ENCODE data around the gene PPP2R2C. TPM values are rescaled to one million over a fixed set of nuclear protein-coding genes. Genes with fewer than 3 reads are reported as not detected.
A peak's percentile ranks its signal among the peaks of the same experiment; 100 is the strongest.

Gene PPP2R2C
- total and polyA plus RNA-seq, 5 experiments from 2014 or later, result not detected

DNA sequence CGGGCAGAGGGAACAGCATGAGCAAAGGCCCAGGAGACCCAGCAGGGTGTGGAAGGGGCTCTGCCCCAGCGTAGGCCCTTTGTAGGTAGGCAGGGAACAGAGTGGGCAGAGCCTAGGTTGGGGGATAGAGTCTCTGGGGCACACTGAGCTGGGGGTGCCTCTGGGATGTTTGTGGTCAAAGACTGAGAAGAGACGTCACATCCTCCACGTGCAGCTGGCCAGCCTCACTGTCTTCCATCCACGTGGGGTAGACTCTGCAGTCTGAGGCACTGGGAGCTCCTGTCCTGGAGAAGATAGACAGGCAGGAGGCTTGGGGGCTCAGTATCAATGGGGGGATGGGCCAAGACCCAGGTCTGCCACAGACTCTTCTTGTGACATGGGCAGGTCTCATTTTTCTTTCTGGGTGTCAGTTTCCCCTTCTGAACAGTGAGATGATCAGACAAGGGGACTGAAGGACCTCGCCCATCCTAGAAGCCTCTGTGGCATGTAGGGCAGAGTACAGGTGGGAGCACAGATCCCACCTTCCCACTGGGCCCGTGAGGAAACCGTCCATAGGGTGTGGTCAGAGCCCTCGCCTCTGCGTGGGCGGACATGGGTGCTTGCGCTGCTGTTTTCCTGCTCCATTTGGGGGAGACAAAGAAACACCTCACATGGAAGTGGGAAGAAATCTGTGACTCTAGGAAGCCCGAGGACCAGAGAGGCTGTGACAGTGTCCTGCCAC, 179.9 kb downstream of the PPP2R2C start:
- POLR2A ChIA-PET, result no interaction called here
- Mint-ChIP-seq H3K9me3 (no peaks in the 10 kb centered on the region), H3K27me3 (no peaks in the 10 kb centered on the region), H3K36me3 (peaks cover 0 to 13% (median 4%) of the 10 kb centered on the region in 3 donors), H3K4me3 (no peak overlapping the region), H3K27ac (no peak overlapping the region), H3K4me1 (peaks cover 0 to 7% (median 0%) of the 10 kb centered on the region in 4 donors)
- no peak for ATAC-seq
- DNase-seq, result no peak

DNA sequence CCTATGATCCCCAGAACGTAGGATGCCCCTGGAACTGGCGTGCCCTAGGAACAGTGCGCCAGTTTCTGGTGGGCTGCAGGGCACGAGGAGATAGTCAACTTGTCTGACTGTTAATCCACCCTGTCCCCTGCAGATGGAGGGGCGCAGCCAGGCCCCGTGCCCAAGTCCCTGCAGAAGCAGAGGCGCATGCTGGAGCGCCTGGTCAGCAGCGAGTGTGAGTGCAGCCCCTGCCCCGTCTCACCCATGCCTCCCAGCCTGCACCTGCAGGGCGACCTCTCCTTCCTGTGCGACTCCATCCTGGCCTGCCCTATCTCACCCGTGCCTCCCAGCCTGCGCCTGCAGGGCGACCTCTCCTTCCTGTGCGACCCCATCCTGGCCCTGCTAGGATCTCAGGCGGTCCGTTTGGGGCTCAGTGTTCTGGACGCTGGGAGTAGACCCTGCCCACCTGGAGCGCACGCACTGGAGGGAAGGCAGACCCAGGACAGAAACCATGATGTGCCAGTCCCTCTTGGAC, 180.6 kb downstream of the PPP2R2C start:
- DNase-seq (no peak), ATAC-seq (no peak)
- no peaks in the 10 kb centered on the region for H3K9me3 Mint-ChIP-seq
- peaks cover 0 to 10% (median 4%) of the 10 kb centered on the region in 3 donors for H3K36me3 Mint-ChIP-seq
- H3K4me3 Mint-ChIP-seq, result no peak overlapping the region
- H3K27ac Mint-ChIP-seq, result no peak overlapping the region
- H3K27me3 Mint-ChIP-seq, result no peaks in the 10 kb centered on the region
- peaks cover 0 to 7% (median 0%) of the 10 kb centered on the region in 4 donors for H3K4me1 Mint-ChIP-seq
- POLR2A ChIA-PET, result no interaction called here

DNA sequence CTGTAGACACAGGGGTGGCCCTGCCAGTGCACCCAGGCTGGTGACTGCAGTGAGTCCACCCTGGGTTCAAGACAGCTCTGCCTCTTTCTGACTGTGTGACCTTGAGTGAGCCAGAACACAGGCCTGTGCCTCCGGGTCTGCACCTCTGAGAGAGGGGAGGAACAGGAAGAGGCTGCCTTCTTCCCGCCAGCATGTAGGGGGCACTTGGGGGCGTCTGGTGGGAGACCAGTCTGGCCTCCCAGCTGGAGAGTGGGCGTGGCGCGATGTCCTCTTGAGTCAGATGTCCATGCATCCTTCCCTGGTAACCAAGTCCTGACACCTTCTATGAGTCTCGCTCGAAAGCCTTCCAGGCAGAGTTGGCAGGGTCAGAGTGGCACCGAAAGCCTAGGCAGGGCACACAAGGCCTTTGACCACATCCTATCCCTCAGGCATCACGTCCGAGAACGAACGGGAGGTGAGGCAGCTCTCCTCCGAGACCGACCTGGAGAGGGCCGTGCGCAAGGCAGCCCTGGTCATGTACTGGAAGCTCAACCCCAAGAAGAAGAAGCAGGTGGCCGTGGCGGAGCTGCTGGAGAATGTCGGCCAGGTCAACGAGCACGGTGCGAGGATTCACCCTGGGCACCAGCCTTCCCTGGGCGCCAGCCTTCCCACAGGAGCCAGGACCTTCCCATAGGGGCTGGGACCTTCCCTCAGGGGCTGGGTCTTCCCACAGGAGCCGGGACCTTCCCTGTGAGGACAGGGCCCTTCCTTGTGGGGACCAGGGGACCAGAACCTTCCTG, 181.5 kb downstream of the PPP2R2C start:
- Mint-ChIP-seq H3K9me3 (no peaks in the 10 kb centered on the region), H3K27me3 (no peaks in the 10 kb centered on the region), H3K27ac (no peak overlapping the region), H3K36me3 (peaks cover 0 to 10% (median 4%) of the 10 kb centered on the region in 3 donors), H3K4me3 (no peak overlapping the region), H3K4me1 (peaks cover 0 to 7% (median 0%) of the 10 kb centered on the region in 4 donors)
- POLR2A ChIA-PET, result no interaction called here
- ATAC-seq (no peak), DNase-seq (no peak)

DNA sequence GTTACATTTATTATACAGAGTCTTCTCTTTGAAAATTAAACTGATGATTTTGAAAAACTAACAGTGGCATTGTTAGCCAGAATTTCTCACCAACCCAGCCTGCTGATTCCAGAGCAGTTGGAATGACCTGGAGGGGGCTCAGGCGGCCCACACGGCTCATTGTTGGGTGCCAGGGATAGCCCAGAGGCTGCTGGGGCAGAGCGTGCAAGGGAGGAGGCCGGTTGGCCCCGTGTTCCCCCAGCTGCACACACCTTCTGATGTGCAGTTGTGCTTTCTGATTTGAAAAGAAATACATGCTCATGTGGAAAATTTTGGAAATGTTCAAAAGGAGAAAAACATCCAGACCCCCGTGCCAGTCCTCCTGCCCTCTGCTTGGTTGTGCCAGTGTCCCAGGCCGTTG, 182.2 kb downstream of the PPP2R2C start:
- Mint-ChIP-seq H3K27ac (no peak overlapping the region), H3K4me3 (no peak overlapping the region), H3K36me3 (peaks cover 0 to 8% (median 4%) of the 10 kb centered on the region in 3 donors), H3K27me3 (no peaks in the 10 kb centered on the region), H3K4me1 (peaks cover 0 to 7% (median 0%) of the 10 kb centered on the region in 4 donors), H3K9me3 (no peaks in the 10 kb centered on the region)
- POLR2A ChIA-PET, result no interaction called here
- no peak for DNase-seq
- no peak for ATAC-seq

DNA sequence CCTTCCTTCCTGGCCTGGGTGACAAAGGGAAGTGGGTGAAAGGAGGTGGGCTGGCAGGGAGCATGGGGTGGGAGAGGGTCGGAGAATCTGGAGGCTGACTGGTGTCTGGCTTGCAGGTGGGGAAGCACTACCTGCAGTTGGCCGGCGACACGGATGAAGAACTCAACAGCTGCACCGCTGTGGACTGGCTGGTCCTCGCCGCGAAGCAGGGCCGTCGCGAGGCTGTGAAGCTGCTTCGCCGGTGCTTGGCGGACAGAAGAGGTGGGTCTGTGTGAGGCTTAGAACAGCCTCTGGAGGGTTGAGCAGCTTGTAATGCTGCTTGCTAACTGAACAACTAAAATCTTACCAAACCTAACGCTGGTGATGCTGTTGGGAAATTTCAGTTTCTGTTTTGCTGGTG, 183.5 kb downstream of the PPP2R2C start:
- peaks cover 0 to 2% (median 0%) of the 10 kb centered on the region in 4 donors for H3K4me1 Mint-ChIP-seq
- no peaks in the 10 kb centered on the region for H3K27me3 Mint-ChIP-seq
- POLR2A ChIA-PET, result no interaction called here
- H3K4me3 Mint-ChIP-seq, result no peak overlapping the region
- peak overlapping the region in 1 of 10 donors; percentile 31 for H3K27ac Mint-ChIP-seq
- H3K9me3 Mint-ChIP-seq, result no peaks in the 10 kb centered on the region
- no peak for DNase-seq
- no peak for ATAC-seq
- H3K36me3 Mint-ChIP-seq, result peaks cover 0 to 4% (median 4%) of the 10 kb centered on the region in 3 donors

DNA sequence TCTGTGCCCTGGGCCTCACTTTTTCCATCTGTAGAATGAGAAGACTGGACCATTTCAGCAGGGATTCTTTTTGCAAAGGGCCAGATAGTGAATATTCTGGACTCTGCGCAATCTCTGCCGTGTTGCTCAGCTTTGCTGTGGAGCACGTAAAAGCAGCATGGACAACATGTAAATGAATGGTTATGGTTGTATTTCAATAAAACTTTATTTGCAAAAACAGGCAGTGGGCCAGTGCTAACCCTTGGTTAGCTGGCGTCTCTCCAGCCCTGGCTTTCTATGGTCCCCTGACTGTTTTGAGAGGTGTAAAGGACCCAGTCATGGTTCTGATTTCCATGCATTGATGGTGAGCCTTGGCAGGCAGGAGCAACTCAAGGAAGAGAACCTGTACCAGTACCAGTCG, 184.1 kb downstream of the PPP2R2C start:
- Mint-ChIP-seq H3K36me3 (peaks cover 0 to 4% (median 4%) of the 10 kb centered on the region in 3 donors), H3K9me3 (no peaks in the 10 kb centered on the region), H3K27me3 (no peaks in the 10 kb centered on the region), H3K4me1 (peaks cover 0 to 2% (median 0%) of the 10 kb centered on the region in 4 donors), H3K4me3 (no peak overlapping the region), H3K27ac (no peak overlapping the region)
- no peak for ATAC-seq
- DNase-seq, result no peak
- POLR2A ChIA-PET, result no interaction called here

DNA sequence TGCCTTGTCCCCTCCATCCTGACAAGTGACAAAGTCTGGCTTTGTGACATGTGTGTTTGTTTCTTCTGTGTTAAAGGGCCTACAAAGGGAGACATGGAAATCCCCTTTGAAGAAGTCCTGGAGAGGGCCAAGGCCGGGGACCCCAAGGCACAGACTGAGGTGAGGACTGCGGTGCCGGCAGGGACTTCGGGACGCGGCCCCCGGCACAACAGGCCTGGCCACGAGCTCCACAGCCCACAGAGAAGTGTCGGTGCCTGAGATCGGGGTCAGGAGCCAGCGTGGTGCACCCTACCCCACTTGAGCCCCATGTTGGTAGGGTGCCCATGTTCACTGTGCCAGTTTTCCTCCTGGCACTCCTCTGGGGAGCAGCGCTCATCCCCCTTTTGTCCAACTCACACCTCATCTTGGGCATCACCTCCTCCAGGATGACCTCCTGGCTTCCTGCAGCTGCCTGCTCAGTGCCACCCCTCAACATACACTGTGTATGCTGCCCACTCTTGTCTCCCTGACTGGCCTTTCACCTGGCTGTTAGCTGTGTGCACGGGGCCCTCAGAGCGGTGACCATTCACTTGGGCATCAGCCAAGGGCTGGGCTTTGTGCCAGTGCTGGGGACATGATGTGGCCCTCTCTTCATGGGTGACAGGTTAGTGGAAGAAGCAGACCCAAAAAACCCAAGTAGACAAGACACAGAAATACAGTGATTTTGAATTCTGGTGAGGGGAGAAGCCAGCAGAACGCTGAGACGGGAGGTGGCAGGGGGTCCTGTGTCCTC, 185.2 kb downstream of the PPP2R2C start:
- peaks cover 0 to 1% (median 0%) of the 10 kb centered on the region in 4 donors for H3K4me1 Mint-ChIP-seq
- POLR2A ChIA-PET, result no interaction called here
- no peak overlapping the region for H3K4me3 Mint-ChIP-seq
- DNase-seq, result no peak
- H3K36me3 Mint-ChIP-seq, result peaks cover 0 to 4% (median 4%) of the 10 kb centered on the region in 3 donors
- no peak for ATAC-seq
- no peaks in the 10 kb centered on the region for H3K9me3 Mint-ChIP-seq
- no peak overlapping the region for H3K27ac Mint-ChIP-seq
- H3K27me3 Mint-ChIP-seq, result no peaks in the 10 kb centered on the region

DNA sequence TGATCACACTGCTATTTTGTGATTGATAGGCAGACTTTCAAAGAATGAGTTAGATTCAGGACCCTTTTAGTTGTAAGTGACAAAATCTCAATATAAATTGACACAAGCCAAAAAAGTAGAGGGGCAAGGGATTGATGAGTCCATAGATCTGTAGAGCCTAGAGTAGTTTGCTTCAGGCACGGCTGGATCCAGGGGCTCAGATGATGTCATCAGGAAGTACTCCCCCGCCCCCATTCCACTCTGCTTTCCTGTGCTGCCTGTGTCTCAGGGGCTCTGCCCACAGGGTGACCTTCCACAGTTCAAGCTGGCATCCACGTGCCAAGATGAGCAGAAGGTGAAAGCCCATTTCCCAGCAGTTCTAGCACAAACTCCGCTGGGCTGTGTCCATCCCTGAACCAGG, 189.1 kb downstream of the PPP2R2C start:
- ATAC-seq, result no peak
- no peak overlapping the region for H3K4me3 Mint-ChIP-seq
- H3K9me3 Mint-ChIP-seq, result no peaks in the 10 kb centered on the region
- H3K36me3 Mint-ChIP-seq, result peaks cover 0 to 4% (median 4%) of the 10 kb centered on the region in 3 donors
- no peaks in the 10 kb centered on the region for H3K27me3 Mint-ChIP-seq
- H3K4me1 Mint-ChIP-seq, result peaks cover 5 to 12% (median 8%) of the 10 kb centered on the region in 4 donors
- H3K27ac Mint-ChIP-seq, result no peak overlapping the region
- no peak for DNase-seq
- POLR2A ChIA-PET, result no interaction called here

DNA sequence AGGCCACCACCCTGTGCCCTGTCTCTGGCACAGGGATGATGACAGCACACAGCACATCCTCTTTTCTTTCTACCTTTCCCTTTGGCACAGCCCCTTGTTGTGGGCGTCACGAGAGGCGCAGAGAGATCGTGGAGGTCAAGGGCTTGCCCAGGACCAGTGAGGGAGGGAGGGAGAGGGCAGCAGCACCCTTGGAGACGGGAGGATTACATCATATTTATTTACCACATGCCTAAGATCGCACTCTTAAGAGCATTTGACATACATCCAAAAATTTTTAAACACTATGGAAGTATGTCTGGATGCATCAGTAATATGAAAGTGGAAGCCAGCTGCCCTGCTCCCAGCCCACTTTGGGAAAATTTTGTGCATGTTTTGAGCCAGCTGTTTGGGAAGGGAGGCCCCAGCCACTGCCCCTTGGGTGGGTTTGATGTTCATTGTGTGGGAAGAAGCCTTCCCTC, 190.1 kb downstream of the PPP2R2C start:
- Mint-ChIP-seq H3K27me3 (no peaks in the 10 kb centered on the region), H3K9me3 (no peaks in the 10 kb centered on the region), H3K36me3 (peaks cover 0 to 2% (median 0%) of the 10 kb centered on the region in 3 donors), H3K4me1 (peaks cover 8 to 14% (median 10%) of the 10 kb centered on the region in 4 donors), H3K27ac (no peak overlapping the region), H3K4me3 (no peak overlapping the region)
- ATAC-seq, result no peak
- no peak for DNase-seq
- POLR2A ChIA-PET, result no interaction called here

DNA sequence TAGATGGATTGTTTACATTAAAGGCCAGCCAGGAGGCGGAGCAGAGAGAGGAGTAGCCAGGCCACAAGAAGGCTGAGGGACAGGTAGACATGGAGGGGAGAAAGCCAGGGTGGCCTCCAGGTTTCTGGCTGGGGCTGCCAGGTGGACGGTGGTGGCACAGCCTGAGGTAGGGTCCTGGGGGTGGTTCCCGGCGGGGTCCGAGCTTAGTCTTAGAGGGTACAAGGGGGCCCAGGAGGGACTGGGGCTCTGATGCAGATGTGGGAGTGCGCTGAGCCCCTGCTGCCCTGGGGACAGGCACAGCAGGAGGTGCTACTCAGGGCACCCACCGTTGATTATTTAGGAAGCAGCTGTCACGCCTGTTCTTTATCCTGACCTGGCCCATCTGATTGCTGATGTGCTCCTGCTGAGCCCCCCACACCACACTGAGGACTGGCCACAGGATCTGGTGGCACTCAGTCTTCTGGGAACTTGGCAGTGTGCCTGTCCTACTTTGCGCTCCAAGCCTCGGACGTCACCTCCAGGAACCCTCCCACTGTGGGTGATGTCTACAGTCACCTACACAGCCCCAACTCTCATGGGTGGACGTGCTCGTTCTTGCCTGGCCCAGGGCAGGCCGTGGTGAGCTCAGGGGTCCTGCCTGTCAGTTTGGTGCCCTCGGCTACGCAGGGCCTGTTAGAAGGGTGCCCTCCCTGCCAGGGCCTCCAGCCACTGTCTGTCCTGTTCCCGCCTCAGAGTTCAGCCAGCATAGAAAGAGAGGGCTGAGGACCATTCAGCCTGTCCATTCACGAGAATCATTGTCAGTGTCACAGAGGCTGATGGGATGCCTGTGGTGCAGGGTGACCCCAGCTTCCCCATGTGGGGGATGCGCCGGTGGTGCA, 190.7 kb downstream of the PPP2R2C start:
- Mint-ChIP-seq H3K4me1 (peaks cover 8 to 14% (median 11%) of the 10 kb centered on the region in 4 donors), H3K27me3 (no peaks in the 10 kb centered on the region), H3K9me3 (no peaks in the 10 kb centered on the region), H3K27ac (no peak overlapping the region), H3K36me3 (peaks cover 0 to 2% (median 0%) of the 10 kb centered on the region in 3 donors), H3K4me3 (no peak overlapping the region)
- DNase-seq (no peak), ATAC-seq (no peak)
- POLR2A ChIA-PET, result no interaction called here

DNA sequence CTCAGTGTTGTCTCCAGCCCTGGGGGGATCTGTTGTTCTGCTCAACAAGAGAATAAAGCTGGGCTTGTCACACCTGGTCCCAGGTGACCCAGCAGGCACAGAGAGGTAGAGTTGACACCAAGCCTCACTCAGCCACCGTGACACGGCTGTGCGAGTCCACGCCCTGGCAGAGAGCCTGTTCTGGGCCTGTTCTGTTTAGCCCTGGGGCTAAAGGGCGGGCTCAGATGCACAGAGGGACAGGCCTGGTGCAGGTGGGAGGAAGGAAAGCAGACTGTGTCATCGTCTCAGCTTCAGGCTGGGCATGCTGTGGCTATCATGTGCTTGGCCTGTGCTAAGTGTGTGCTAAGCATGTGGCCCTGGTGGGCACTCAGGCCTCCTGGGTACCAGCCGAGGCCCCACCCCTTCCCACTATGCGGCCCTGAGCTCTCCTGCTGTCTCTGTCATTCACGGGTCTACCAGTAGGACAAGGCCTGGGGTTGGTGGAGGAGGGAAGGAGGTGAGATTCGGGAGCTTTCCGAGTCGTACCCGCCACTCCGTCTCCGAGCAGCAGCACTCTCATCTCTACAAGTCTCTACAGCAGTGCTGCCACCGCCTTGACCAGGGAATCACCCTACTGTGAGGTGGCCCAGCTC, 191.9 kb downstream of the PPP2R2C start:
- H3K27ac Mint-ChIP-seq, result no peak overlapping the region

More for the DNA sequence above, 191.9 kb downstream of the PPP2R2C start:
- DNase-seq (no peak), ATAC-seq (no peak)
- Mint-ChIP-seq H3K4me3 (no peak overlapping the region), H3K27me3 (no peaks in the 10 kb centered on the region), H3K4me1 (peaks cover 8 to 14% (median 11%) of the 10 kb centered on the region in 4 donors), H3K9me3 (no peaks in the 10 kb centered on the region), H3K36me3 (peaks cover 0 to 2% (median 0%) of the 10 kb centered on the region in 3 donors)
- POLR2A ChIA-PET, result no interaction called here

All from naive thymus-derived CD8-positive, alpha-beta T cell (primary cell).